ENCODE data around the gene SCNN1B.
"Not testable (repeated sequence)": the region's sequence is repeated elsewhere in the genome, so short reads cannot be mapped to it uniquely, and the experiment has no call there.

The SCNN1B gene

DNA sequence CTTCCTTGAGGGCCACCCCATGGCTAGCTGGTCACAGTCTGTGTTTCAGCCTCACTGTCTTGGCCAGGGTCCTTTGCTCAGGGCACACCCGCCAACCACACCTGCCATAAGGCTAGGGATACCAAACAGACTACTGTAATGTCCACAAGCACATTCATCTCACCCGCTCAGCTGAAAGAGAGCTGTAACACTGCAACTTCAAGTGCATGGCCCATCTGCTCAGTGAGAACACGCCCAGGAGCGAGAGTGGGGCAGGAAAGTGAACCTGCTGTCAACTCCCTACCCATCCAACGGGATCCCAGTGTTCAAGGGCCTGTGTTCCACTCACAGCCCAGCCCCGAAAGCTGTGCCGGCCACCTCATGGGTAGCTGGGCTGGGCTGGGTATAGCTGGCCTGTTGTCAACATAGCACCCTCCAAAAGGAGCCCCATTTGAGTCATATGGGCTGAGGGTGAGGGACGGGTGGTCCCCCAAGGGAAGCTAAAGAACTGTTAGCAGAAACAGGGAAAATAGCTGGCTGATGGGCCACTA lies 55.7 kb downstream of the SCNN1B start:
- no peak for DNase-seq

DNA sequence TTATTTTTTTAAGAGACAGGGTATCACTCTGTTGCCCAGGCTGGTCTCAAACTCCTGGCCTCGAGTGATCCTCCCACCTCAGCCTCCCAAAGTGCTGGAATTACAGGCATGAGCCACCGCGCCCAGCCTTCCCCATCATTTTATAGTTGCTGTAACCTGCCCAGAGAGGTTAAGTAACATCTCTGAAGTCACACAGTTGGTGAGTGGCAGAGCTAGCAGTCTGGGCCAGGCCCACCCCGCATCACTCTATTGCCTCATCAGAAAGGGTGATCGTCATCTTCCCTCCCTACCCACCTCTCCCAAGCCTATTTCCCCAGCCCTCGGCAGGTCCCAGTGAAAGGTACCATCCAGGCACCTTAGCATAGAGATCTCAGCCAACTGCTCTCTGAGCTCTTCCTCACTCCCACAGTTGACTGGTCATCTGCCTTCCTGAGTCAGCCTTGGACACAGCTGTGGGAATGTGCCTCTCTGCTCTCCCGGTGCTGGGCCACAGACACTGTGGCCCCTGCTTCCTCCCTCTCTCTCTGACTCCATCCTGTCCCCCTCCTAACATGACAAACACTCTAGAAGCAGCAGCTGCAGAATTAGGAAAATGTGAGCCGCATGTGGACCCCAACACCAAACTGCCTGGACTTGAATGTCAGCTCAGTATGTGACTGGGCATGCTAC lies 57.1 kb downstream of the SCNN1B start:
- DNase-seq, result no peak

DNA sequence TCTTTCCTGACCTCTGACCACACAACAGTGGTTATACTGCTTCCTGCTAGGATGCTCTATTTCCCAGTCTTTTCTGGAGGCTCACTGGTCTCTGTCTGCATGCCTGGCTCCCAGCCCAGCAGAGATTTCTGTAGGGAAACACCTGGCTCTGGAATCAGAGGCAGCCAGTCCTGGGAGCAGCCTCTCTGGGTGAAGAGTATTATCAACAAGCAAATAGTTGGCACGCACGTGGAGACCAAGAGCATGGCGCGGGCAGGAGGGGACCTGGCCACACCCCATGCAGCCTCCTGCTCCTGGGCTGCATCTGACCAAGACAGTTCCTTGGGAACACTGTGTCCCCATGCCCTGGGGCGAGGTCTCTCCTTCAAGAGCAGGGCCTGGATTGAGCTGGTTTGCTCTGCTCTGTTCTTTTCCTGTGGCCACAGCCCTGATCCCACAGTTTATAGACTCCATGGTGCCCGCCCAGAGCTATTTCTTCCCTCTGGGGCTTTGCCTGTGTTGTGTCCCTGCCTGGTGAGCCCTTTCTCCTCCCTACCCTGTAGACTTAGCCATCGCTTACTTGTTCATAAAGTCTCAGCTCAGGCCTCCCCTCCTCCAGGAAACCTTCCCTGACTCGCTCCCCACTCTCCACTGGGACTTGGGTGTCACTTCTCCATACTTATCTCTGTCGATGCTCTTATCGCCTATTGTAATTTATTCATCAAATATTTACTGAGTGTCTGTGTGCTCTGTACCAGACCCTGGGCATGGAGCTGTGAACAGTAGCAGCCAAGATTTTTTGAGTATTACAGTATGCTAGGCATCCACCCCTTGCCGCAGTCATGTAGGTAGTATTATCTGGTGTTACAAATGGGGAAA lies 60.6 kb downstream of the SCNN1B start:
- no peak for DNase-seq

DNA sequence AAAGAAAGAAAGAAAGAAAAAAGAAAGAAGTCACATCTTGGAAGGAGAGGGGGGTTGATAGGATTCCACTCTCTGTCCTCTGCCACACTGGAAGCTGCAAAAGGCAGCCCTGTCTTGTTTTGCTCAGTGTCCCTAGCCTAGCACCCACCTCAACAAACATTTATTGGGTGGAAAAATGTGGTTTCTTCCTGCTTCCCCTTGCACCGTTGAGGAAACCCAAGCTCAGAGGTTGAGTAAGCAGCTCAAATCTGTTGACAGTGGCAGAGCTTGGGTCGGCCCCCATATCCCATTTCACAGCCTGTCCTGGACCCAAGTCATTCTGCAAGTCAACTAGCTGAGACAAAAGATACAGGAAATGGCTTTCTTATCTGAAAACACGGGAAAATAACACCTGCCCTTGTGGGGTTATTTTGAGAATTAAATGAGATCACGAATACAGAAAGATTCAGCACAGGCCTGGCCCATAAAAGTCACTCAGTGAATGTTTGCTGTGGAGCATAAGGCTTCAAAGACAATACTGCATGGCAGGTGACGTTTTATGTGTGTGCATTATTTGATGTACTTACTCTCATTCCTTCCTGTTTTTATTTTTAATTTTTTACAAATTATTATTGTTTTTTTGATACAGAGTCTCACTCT lies 63.6 kb downstream of the SCNN1B start:
- DNase-seq, result no peak

DNA sequence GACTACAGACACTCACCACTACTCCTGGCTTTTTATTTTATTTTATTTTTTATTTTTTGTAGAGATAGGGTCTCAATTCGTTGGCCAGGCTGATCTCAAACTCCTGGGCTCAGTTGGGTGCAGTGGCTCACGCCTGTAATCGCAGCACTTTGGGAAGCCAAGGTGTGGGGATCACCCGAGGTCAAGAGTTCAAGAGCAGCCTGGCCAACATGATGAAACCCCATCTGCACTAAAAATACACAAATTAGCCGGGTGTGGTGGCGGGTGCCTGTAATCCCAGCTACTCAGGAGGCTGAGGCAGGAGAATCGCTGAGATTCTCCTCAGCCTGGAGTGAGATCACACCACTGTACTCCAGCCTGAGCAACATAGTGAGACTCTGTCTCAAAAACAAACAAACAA lies 64.2 kb downstream of the SCNN1B start:
- not testable (repeated sequence) for DNase-seq

DNA sequence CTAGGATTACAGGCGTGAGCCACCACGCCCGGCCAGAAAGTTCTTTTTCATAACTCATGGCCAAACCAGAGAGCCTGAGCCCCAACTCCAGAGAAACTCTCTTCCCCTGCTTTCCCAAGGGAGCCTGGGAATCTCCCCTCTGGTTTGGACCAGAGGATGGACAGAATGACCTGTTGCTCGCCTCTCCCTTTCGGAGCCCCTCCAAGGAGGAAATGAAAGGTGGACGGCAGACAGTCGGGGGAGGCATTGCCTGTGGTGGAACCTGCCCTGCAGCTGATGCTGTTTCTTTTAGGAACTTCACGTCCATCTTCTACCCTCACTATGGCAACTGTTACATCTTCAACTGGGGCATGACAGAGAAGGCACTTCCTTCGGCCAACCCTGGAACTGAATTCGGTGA lies 65.5 kb downstream of the SCNN1B start:
- DNase-seq, result no peak

DNA sequence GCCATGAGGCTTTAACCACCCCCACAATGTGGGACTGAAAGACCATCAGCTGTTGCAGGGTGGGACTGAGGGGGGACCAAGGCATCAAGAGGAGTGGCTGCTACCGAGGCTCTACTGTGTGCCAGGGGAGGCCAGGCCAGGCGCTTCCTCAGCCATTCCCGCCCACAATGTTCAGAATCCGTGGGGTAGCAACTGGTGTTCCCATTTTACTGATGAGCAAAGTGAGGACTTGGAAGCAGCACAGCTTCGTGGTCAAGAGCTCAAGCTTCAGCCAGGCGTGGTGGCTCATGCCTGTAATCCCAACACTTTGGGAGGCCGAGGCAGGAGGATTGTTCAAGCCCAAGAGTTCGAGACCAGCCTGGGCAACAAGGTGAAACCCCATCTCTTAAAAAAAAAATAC lies 65.9 kb downstream of the SCNN1B start:
- no peak for DNase-seq

DNA sequence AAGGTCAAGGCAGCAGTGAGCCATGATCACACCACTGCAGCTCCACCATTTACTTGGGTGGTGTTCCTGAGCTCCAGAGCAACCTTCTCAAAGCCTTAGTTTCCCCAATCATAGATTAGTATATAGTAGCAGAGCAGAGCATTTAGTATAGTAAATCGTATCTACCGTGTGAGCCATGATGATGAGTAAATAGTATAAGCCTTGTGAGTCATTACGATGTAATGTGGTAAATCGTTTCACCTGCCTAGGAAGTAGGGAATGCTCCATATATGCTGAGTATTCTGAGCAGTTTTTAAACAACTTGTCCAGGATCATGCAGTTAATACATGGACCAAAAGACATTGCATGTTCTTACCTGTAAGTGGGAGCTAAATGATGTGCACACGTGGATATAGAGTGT lies 66.4 kb downstream of the SCNN1B start:
- no peak for DNase-seq

DNA sequence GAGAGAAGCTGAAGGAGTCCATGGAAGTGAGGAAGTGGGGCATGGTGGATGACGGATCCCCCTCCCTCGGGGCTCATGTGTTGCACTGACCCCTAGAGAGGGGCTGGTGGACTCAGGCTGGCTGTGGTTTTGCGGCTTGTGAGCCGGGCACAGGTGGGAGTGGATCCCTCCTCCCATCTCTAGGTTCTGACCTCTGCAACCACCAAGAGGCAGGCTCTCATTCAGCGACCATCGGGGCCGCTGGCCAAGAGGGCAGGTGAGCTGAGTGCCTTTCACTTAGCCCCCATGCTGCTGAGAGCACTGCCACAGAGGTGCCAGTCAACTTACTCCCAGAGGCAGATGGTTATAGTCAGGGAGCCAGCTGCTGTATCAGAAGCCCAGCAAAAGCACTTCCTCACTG lies 67.3 kb downstream of the SCNN1B start:
- DNase-seq, result no peak

DNA sequence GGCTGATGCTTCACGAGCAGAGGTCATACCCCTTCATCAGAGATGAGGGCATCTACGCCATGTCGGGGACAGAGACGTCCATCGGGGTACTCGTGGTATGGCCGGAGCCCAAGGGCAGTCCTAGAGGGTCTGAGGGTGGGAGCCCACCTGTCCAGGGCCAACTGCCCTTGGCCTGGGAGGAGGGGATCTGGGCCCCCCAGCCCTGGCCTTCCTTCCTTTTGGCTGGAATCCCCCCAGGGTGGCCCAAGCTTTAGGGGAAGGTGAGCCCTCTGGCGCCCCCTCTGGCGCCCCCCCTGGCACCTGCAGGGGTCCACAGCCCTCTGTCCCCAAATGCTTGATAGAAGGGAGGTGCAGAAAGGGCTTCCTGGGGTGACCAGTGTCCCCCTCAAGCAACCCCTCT lies 69.3 kb downstream of the SCNN1B start:
- DNase-seq, result no peak

DNA sequence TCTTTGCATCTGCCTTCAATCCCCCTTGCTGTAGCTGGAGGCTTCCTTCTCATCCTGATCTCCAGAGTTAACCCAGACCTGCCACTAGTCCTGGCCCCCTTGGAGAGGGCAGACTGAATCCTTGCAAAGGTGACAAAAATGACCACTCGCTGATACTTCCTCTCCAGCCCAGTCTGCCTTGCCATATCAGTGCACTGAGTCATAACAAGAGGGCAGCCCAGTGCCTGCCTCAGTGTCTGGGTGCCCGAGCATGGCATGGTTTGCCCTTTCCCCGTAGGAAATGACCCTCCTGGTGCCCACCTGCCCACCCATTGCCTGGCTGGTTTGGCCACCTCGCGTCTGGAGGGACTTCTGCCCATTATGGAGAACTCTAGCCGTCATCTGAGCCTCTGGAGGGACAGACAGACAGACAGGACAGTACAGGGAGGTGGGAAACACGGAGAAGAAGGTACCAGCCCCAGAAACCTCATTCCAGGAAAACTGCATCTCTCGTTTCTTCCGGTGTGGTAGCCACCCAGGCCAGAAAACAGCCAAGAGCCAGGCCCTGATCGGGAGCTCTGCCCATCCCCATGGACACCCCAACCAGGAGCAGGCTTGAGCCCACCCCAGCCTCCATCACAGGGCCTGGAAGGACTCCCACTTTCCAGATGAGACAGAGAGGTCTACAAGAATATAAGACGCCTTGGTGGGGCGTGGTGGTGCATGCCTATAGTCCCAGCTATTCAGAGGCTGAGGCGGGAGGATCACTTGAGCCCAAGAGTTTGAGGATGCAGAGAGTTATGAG lies 71.5 kb downstream of the SCNN1B start:
- DNase-seq, result no peak

DNA sequence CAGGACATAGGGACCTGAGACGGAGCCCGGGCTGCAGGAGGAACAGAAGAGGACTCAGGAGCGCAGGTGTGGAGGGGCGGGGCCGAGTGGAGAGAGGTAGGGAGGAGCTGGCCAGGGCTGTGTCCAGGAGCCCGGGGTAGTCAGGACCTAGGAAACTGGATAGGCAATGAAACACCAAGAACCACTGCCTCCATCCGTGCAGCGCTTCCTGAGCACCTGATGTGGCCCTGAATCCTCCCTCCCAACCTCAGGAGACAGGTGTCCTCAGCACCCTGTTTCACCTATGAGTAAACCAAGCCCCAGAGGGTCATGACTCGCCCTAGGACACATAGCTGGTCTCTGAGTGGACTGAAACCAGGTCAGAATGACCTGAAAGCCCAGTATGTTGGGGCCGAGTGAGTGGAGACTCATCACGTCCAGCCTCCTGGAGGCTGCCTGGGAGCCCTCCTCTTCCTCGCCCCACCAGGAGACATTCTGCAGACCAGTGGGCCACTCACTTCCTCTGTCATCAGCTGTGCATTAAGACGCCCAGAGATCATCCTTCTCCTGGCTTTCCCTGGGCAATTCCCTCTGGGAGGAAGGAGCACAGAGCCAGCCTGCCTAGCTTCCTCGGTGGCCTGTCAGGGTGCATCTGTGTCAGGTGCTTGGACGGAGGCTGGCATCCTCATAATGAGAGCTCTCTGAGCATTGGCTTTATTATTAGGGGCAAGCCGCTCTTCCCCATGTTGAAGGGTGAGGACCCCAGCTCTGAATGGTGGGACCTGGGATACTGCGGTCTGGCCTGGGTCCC lies 72.8 kb downstream of the SCNN1B start:
- no peak for DNase-seq

DNA sequence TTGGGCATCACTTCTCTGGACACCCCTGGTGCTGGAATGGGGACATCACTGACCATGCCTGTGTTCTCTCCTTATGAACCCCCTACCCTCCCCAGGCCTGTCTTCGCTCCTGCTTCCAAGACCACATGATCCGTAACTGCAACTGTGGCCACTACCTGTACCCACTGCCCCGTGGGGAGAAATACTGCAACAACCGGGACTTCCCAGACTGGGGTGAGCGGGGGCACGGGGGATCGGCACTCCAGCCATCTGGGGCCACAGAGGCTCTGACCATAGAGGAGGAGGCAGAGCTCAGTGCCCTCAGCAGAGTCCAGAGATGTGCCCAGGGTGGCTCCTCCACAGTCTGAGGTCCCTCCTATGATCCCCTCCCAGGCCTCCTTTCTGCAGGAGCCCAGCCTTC lies 73.5 kb downstream of the SCNN1B start:
- no peak for DNase-seq

DNA sequence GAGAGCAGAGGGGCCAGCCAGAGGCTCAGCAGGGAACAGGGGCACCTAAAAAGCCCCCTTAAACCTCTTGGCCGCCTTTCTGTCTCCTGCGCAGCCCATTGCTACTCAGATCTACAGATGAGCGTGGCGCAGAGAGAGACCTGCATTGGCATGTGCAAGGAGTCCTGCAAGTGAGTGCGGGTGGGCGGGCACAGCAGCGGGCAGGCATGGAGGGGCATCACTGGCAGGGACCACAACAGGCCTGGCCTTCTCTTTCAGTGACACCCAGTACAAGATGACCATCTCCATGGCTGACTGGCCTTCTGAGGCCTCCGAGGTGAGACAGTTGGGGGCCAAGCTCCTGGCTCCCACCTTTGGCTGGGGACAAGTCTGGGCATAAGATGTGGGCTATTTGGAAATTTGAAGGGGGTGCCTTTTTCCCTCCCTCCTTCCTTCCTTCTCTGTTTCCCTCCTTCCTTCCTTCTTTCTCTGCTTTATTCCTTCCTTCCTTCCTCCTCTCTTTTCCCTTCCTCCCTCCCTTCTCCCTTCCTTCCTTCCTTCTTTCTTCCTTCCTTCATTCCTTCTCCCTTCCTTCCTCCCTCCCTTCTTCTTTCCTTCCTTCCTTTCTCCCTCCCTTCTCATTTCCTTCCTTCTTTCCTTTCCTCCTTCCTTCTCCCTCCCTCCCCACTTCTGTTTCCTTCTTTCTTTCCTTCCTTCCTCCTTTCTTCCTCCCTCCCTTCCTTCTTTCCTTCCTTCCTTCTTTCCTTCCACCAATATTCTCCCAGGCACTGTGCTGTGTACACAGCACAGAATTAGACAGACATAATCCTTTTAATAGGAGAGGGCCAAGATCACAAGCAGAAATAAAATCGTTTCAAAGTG lies 75.2 kb downstream of the SCNN1B start:
- no peak for DNase-seq

DNA sequence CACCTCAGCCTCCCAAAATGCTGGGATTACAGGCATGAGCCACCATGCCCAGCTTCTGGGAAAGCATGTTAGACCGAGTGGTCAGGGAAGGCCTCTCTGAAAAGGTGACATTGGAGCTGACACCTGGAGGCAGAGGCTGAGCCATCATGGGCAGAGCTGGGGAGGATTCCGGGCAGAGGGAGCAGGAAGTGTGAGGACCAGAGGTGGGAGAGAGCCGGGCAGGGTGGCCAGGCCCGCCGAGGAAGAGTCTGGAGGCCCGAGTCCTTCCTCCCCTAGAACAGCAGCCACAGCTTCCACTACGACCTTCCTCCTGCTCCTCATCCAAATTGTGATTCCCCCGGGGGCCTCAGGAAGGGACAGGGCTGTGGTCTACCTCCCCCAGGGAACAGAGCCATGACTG lies 76.2 kb downstream of the SCNN1B start:
- no peak for DNase-seq

DNA sequence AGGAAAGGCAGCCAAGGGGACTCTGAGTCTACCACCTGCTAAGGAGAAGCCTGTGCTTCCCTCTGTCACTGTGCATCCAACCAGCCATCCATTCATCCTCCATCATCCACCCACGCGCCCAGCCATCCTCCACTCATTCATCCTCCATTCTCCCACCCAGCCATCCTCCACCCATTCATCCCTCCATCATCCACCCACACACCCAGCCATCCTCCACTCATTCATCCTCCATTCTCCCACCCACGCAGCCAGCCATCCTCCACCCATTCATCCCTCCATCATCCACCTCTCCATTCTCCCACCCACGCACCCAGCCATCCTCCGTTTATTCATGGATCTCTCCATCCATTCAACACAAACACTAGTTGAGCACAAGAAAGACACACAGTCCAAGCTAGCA lies 76.8 kb downstream of the SCNN1B start:
- no peak for DNase-seq

DNA sequence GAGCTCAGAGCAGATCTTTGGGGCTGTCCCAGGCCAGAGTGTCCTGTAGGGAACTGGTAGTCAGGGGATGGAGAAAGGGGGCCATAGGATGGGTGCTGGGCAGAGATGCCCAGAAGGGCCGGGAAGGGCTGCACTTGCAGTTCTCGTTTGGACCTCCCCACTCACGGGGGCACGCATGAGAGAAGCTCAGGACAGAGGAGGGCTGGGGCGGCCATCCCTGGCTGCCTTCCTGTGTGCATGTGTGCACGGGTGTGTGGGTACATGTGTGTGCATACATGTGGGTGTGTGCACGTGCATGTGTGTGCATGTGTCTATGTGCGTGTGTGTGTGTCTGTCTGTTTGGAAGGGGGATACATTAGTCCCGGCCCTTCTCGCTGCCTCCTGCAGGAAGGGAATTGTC lies 77.6 kb downstream of the SCNN1B start:
- no peak for DNase-seq

DNA sequence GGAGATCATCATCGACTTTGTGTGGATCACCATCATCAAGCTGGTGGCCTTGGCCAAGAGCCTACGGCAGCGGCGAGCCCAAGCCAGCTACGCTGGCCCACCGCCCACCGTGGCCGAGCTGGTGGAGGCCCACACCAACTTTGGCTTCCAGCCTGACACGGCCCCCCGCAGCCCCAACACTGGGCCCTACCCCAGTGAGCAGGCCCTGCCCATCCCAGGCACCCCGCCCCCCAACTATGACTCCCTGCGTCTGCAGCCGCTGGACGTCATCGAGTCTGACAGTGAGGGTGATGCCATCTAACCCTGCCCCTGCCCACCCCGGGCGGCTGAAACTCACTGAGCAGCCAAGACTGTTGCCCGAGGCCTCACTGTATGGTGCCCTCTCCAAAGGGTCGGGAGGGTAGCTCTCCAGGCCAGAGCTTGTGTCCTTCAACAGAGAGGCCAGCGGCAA lies 78.4 kb downstream of the SCNN1B start:
- DNase-seq, result no peak

DNA sequence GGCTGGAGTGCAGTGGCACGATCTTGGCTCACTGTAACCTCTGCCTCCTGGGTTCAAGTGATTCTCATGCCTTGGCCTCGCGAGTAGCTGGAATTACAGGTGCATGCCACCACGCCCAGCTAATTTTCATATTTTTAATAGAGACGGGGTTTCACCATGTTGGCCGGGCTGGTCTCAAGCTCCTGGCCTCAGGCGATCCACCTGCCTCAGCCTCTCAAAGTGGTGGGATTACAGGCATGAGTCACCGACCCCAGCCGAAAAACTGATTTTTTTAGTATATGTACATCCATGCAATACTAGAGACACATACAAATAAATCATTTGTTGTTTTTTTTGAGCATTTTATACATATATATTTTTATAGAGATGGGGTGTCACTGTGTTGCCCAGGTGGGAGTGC lies 79.6 kb downstream of the SCNN1B start:
- DNase-seq, result not testable (repeated sequence)

DNA sequence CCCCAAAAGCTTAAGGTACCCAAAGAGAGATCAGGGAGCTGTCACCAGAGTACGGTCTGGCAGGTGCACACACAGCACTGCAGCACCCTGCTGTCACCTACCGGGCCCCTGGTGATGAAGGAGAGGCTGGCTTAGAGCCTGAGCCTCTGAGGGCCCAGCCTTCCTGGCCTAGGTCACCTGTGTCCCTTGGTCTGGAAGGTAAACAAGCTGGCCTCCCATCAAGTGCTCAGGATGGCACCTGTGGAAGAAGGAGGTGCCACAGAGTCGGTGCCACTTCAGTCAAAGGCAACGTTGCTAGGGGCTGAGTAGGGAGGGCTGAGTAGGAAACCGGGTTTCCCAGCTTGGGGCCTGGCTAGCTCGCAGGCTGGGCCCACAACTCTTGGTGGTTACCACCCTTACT lies 80.2 kb downstream of the SCNN1B start:
- DNase-seq, result no peak

DNA sequence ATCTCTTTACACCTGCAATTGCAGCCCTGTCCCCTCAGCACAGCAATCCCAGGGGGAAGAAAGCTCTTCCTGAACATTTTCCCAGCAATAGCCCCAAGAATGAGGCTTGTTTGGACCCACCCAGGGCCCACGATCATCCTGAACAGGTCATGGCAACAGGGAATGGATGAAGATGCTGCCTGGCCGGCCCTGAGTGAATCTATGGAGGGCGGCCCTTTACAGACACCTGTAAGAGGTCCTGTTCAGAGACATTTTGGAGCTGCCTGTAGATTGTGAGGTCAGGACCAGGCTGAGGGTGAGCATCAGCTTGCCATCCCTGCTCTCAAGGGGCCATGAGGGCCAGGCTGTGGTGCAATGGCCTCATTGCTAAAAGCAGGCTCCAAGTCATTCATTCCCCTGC lies 81.8 kb downstream of the SCNN1B start:
- no peak for DNase-seq

All from T-helper 9 cell (primary cell).